Panc1 (cell line): Measurements from ENCODE around the gene LTBP3. TPM values are rescaled to one million over a fixed set of nuclear protein-coding genes. Genes with fewer than 3 reads are reported as not detected.

Source experiments
- ATAC-seq: fragments of 200-7000 bp; cut with Tn5 transposase; 2 replicates; pipeline ENCODE4 v1.9.1; 2020; ENCODE audit warnings: mild to moderate bottlenecking, moderate library complexity
- BruUV-seq: library from RNA; stranded (reverse); fragments of 400-500 nt; replicated peaks from 2 replicates; lab custom pipeline; 2021; lab: Mats Ljungman, UMichigan
- CTCF ChIA-PET: fragments of 300-600 bp; sonication (Branson Sonifier 250); formaldehyde crosslinking; loops from one replicate; lab custom pipeline; 2022; ENCODE audit warnings: antibody characterized with exemption; lab: Charles Lee
- POLR2A ChIA-PET: fragments of 300-600 bp; sonication (Branson Sonifier 250); formaldehyde crosslinking; loops from one replicate; lab custom pipeline; 2022; ENCODE audit warnings: antibody characterized with exemption; lab: Charles Lee
- DNase-seq: peaks from one replicate; pipeline ENCODE4 v3.0.0-alpha.2; 2010; ENCODE audit warnings: low read depth, low spot score
- H3K27ac ChIP-seq: 2 replicates; pipeline ENCODE4 v1.5.1; 2011; ENCODE audit warnings: mild to moderate bottlenecking, low read length, inconsistent platforms
- H3K27me3 ChIP-seq: fragments of 200-500 bp; sonication (Bioruptor generic); 2 replicates; pipeline ENCODE4 v1.6.0; 2014; ENCODE audit warnings: low read length, inconsistent platforms; ENCODE audit not compliant: control insufficient read depth, insufficient read depth
- H3K36me3 ChIP-seq: fragments of 200-500 bp; sonication (Bioruptor generic); 2 replicates; pipeline ENCODE4 v1.5.1; 2014; ENCODE audit warnings: inconsistent platforms, mild to moderate bottlenecking, low read length, moderate library complexity; ENCODE audit not compliant: control insufficient read depth, insufficient read depth
- H3K4me1 ChIP-seq: 2 replicates; pipeline ENCODE4 v1.5.1; 2011; ENCODE audit warnings: inconsistent platforms, mild to moderate bottlenecking, low read length, moderate library complexity; ENCODE audit not compliant: control insufficient read depth, insufficient read depth
- H3K4me3 ChIP-seq, 2 experiments: 2 replicates each; pipeline ENCODE4 v1.5.1; 2011 to 2012; ENCODE audit warnings: low read depth in 2 of 2, low read length in 2 of 2, mild to moderate bottlenecking in 2 of 2, inconsistent platforms in 1 of 2, moderate library complexity in 1 of 2
- H3K9me3 ChIP-seq: fragments of 200-500 bp; sonication (Bioruptor generic); 2 replicates; pipeline ENCODE4 v1.5.1; 2014; ENCODE audit warnings: low read depth, mild to moderate bottlenecking, inconsistent platforms, low read length, moderate library complexity; ENCODE audit not compliant: control insufficient read depth, insufficient read depth
- CTCF ChIP-seq: fragments of 450-650 bp; IDR thresholded peaks from 2 replicates; pipeline ENCODE4 v1.5.1; 2017; ENCODE audit warnings: mild to moderate bottlenecking
- POLR2AphosphoS5 ChIP-seq: IDR thresholded peaks from 2 replicates; pipeline ENCODE4 v1.6.1; 2012; ENCODE audit warnings: mild to moderate bottlenecking, low read depth, low read length, moderate library complexity
- REST ChIP-seq, 2 experiments: IDR thresholded peaks; 2 replicates each; pipeline ENCODE4 v1.6.1; 2011 to 2012; ENCODE audit warnings: low read depth in 2 of 2, control low read depth in 1 of 2, low read length in 1 of 2, mild to moderate bottlenecking in 1 of 2, moderate library complexity in 1 of 2; ENCODE audit not compliant: insufficient read depth in 1 of 2
- SIN3A ChIP-seq: IDR thresholded peaks from 2 replicates; pipeline ENCODE4 v1.6.1; 2012; ENCODE audit warnings: low read depth, mild to moderate bottlenecking, low read length, moderate library complexity, borderline replicate concordance; ENCODE audit not compliant: insufficient read depth
- TCF7L2 ChIP-seq: IDR thresholded peaks from 2 replicates; pipeline ENCODE4 v1.6.1; 2011; ENCODE audit warnings: mild to moderate bottlenecking, low read depth, low read length, inconsistent platforms
- in situ Hi-C: cut with HindIII; loops from 2 replicates; pipeline ENCODE4 v1.10.0; 2016; ENCODE audit warnings: low sequenced_read_pairs, low pct_unique_long_range_greater_than_20kb
- intact Hi-C: fragments of 100-400 bp; cut with micrococcal nuclease; formaldehyde crosslinking; loops from one replicate; pipeline ENCODE4 v1.10.0; 2022; ENCODE audit not compliant: unreplicated experiment
- total RNA-seq: library from RNA; stranded (reverse); gene quantifications from one replicate; pipeline ENCODE4 v1.2.1, GENCODE V29; 2021; ENCODE audit not compliant: unreplicated experiment

The LTBP3 gene
- total RNA-seq, 1 experiment from 2014 or later: 133 TPM

GRCh38 chr11:65578667-65579066 is 20.5 kb upstream of the LTBP3 start:
- ATAC-seq: no peak
- Histone ChIP-seq H3K36me3 (no peaks in the 10 kb centered on the region; the same call in 1 of the 2 replicates), H3K27ac (0 out of 2 replicates have a peak overlapping the region, but pooled peaks have one; percentile 94), H3K9me3 (no peaks in the 10 kb centered on the region), H3K4me1 (peaks cover 32% of the 10 kb centered on the region), H3K27me3 (no peaks in the 10 kb centered on the region), H3K4me3 (no peak overlapping the region)
- in situ Hi-C loops: no loop called here
- no peak for DNase-seq
- ChIA-PET POLR2A (no interaction called here), CTCF (no interaction called here)
- intact Hi-C loops: no loop called here
- no TSS peak for BruUV-seq
- TF ChIP-seq TCF7L2 (no peak), POLR2AphosphoS5 (no peak), REST (IDR thresholded peaks at IDR 0.05; ENCODE audit: insufficient read depth in 1 of 2, low read depth in 2 of 2, low read length in 1 of 2) (no peak), SIN3A (no peak), CTCF (no peak)

GRCh38 chr11:65578134-65578533 is 20.0 kb upstream of the LTBP3 start:
- BruUV-seq: no TSS peak
- no peak for ATAC-seq
- CTCF ChIA-PET: no interaction called here

More at GRCh38 chr11:65578134-65578533, 20.0 kb upstream of the LTBP3 start:
- POLR2A ChIA-PET: no interaction called here
- TF ChIP-seq CTCF (no peak), POLR2AphosphoS5 (no peak)
- Histone ChIP-seq H3K4me1 (peaks cover 37% of the 10 kb centered on the region), H3K36me3 (no peaks in the 10 kb centered on the region; the same call in 1 of the 2 replicates), H3K9me3 (no peaks in the 10 kb centered on the region), H3K27ac (peak overlapping the region; percentile 94), H3K27me3 (no peaks in the 10 kb centered on the region), H3K4me3 (peak overlapping the region in 1 of 2 experiments; percentile 80; a peak in 2 of 4 replicates)
- intact Hi-C loops: no loop called here
- in situ Hi-C loops: no loop called here
- no peak for DNase-seq
